ENCODE data around the gene RUFY4. TPM values are rescaled to one million over a fixed set of nuclear protein-coding genes. Genes with fewer than 3 reads are reported as not detected.

Gene RUFY4
- total and polyA plus RNA-seq, 2 of the 13 experiments (the other 11 are each of a cell fraction or from before 2014, with no cell fraction given), result not detected

DNA sequence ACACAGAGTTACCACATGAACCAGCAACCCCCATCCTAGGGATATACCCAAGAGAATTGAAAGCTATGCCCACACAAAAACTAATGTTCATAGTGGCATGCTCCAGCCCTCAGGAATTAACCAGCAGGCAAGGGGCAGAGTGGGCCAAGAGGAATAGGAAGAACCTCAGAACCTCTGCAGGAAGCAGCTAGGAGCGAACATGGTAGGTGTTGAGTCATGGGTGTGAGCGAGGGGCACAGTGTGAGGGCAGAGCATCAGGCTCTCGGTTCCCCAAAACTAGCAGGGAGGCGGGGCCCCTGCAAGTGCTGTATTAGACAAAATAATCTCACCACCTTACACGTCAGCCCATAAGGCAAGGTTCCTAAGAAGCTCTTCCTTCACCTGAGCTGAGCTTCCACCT lies 5.6 kb upstream of the RUFY4 start (continued):
- TF ChIP-seq, protein P1, sequence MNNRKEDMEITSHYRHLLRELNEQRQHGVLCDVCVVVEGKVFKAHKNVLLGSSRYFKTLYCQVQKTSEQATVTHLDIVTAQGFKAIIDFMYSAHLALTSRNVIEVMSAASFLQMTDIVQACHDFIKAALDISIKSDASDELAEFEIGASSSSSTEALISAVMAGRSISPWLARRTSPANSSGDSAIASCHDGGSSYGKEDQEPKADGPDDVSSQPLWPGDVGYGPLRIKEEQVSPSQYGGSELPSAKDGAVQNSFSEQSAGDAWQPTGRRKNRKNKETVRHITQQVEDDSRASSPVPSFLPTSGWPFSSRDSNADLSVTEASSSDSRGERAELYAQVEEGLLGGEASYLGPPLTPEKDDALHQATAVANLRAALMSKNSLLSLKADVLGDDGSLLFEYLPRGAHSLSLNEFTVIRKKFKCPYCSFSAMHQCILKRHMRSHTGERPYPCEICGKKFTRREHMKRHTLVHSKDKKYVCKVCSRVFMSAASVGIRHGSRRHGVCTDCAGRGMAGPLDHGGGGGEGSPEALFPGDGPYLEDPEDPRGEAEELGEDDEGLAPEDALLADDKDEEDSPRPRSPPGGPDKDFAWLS (CRISPR knock-in tag; IDR thresholded peaks at IDR 0.05; ENCODE audit: borderline replicate concordance), result no peak
- TF ChIP-seq, protein P2, sequence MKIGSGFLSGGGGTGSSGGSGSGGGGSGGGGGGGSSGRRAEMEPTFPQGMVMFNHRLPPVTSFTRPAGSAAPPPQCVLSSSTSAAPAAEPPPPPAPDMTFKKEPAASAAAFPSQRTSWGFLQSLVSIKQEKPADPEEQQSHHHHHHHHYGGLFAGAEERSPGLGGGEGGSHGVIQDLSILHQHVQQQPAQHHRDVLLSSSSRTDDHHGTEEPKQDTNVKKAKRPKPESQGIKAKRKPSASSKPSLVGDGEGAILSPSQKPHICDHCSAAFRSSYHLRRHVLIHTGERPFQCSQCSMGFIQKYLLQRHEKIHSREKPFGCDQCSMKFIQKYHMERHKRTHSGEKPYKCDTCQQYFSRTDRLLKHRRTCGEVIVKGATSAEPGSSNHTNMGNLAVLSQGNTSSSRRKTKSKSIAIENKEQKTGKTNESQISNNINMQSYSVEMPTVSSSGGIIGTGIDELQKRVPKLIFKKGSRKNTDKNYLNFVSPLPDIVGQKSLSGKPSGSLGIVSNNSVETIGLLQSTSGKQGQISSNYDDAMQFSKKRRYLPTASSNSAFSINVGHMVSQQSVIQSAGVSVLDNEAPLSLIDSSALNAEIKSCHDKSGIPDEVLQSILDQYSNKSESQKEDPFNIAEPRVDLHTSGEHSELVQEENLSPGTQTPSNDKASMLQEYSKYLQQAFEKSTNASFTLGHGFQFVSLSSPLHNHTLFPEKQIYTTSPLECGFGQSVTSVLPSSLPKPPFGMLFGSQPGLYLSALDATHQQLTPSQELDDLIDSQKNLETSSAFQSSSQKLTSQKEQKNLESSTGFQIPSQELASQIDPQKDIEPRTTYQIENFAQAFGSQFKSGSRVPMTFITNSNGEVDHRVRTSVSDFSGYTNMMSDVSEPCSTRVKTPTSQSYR (CRISPR knock-in tag; IDR thresholded peaks at IDR 0.05; ENCODE audit: borderline replicate concordance), result no peak
- TF ChIP-seq ZNF30 (CRISPR knock-in tag; IDR thresholded peaks at IDR 0.05) (no peak), KDM3A (CRISPR knock-in tag; IDR thresholded peaks at IDR 0.05; ENCODE audit: low read depth) (no peak), MED1 (CRISPR knock-in tag; IDR thresholded peaks at IDR 0.05) (no peak), ZNF768 (CRISPR knock-in tag; IDR thresholded peaks at IDR 0.05) (no peak), ZNF275 (CRISPR knock-in tag; IDR thresholded peaks at IDR 0.05; ENCODE audit: borderline replicate concordance) (no peak)
- TF ChIP-seq, protein P3, sequence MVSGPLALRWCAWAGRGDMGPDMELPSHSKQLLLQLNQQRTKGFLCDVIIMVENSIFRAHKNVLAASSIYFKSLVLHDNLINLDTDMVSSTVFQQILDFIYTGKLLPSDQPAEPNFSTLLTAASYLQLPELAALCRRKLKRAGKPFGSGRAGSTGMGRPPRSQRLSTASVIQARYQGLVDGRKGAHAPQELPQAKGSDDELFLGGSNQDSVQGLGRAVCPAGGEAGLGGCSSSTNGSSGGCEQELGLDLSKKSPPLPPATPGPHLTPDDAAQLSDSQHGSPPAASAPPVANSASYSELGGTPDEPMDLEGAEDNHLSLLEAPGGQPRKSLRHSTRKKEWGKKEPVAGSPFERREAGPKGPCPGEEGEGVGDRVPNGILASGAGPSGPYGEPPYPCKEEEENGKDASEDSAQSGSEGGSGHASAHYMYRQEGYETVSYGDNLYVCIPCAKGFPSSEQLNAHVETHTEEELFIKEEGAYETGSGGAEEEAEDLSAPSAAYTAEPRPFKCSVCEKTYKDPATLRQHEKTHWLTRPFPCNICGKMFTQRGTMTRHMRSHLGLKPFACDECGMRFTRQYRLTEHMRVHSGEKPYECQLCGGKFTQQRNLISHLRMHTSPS (CRISPR knock-in tag; IDR thresholded peaks at IDR 0.05; ENCODE audit: low read depth), result no peak
- TF ChIP-seq, protein P4, sequence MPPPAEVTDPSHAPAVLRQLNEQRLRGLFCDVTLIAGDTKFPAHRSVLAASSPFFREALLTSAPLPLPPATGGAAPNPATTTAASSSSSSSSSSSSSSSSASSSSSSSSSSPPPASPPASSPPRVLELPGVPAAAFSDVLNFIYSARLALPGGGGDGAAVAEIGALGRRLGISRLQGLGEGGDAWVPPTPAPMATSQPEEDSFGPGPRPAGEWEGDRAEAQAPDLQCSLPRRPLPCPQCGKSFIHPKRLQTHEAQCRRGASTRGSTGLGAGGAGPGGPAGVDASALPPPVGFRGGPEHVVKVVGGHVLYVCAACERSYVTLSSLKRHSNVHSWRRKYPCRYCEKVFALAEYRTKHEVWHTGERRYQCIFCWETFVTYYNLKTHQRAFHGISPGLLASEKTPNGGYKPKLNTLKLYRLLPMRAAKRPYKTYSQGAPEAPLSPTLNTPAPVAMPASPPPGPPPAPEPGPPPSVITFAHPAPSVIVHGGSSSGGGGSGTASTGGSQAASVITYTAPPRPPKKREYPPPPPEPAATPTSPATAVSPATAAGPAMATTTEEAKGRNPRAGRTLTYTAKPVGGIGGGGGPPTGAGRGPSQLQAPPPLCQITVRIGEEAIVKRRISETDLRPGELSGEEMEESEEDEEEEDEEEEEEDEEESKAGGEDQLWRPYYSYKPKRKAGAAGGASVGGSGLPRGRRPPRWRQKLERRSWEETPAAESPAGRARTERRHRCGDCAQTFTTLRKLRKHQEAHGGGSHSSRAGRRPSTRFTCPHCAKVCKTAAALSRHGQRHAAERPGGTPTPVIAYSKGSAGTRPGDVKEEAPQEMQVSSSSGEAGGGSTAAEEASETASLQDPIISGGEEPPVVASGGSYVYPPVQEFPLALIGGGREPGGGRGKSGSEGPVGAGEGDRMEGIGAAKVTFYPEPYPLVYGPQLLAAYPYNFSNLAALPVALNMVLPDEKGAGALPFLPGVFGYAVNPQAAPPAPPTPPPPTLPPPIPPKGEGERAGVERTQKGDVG (CRISPR knock-in tag; IDR thresholded peaks at IDR 0.05; ENCODE audit: borderline replicate concordance), result no peak
- TF ChIP-seq, protein P5, sequence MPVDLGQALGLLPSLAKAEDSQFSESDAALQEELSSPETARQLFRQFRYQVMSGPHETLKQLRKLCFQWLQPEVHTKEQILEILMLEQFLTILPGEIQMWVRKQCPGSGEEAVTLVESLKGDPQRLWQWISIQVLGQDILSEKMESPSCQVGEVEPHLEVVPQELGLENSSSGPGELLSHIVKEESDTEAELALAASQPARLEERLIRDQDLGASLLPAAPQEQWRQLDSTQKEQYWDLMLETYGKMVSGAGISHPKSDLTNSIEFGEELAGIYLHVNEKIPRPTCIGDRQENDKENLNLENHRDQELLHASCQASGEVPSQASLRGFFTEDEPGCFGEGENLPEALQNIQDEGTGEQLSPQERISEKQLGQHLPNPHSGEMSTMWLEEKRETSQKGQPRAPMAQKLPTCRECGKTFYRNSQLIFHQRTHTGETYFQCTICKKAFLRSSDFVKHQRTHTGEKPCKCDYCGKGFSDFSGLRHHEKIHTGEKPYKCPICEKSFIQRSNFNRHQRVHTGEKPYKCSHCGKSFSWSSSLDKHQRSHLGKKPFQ (CRISPR knock-in tag; IDR thresholded peaks at IDR 0.05; ENCODE audit: insufficient replicate concordance), result no peak
